ENCODE results near the gene BEND5.

The BEND5 gene

GRCh38 chr1:48756683-48757316, 19.9 kb downstream of the BEND5 start:
- TF ChIP-seq CTCF (IDR thresholded peaks at IDR 0.05; ENCODE audit: insufficient read depth, missing control alignments): no peak
- DNase-seq (ENCODE audit: insufficient read length, low spot score): no peak
- no peak for FAIRE-seq

- DNase-seq (ENCODE audit: insufficient read length, low spot score) (no peak), FAIRE-seq (no peak)
- TF ChIP-seq CTCF (IDR thresholded peaks at IDR 0.05; ENCODE audit: insufficient read depth, missing control alignments): no peak
Observed at GRCh38 chr1:48753293-48753692, 23.4 kb downstream of the BEND5 start.

DNA sequence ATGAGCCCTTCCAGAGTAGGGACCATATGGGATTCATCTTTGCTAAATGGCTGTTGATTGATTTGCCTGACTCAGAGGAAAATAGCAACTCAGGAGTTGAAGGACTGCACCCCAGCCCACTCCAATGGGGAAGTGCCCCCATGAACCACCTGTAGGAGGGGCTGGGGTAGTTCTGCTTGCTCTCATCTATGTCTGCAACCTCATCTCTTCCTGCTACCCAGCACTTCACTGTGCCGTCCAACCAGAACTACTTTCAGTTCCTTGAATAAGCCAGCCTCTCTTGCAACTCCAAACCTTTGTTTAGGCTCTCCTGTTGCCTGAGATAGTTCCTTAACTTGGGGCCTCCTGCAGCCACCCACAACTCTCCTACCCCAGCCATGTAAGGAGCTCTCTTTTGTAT, 26.6 kb downstream of the BEND5 start:
- TF ChIP-seq CTCF (IDR thresholded peaks at IDR 0.05; ENCODE audit: insufficient read depth, missing control alignments): no peak
- DNase-seq (ENCODE audit: insufficient read length, low spot score) (no peak), FAIRE-seq (no peak)

- no peak for TF ChIP-seq CTCF (IDR thresholded peaks at IDR 0.05; ENCODE audit: insufficient read depth, missing control alignments)
- FAIRE-seq: no peak
- DNase-seq (ENCODE audit: insufficient read length, low spot score): no peak
Observed at GRCh38 chr1:48749068-48749467, 27.6 kb downstream of the BEND5 start.

- no peak for FAIRE-seq
- DNase-seq (ENCODE audit: insufficient read length, low spot score): no peak
- no peak for TF ChIP-seq CTCF (IDR thresholded peaks at IDR 0.05; ENCODE audit: insufficient read depth, missing control alignments)
Observed at GRCh38 chr1:48746906-48747305, 29.8 kb downstream of the BEND5 start.

DNA sequence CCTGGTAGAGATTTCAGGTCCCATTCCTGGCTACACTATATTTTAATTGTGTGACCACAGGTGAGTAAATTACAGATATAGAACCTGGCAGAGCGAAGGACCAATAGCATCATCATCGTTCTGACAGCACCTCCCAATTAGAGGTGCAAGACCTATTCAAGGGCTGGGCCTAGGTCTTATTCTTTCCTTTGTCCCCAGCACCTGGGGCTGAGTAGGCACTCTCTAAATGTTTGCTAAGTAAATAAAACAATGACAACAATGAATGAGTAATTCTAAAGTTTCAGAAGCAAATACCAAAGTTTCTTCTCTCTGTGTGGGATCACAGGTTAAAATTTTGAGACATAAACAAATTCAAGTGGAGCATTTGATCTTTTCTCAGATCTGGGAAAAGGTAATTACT, 32.7 kb downstream of the BEND5 start:
- TF ChIP-seq CTCF (IDR thresholded peaks at IDR 0.05; ENCODE audit: insufficient read depth, missing control alignments): no peak
- FAIRE-seq: no peak
- DNase-seq (ENCODE audit: insufficient read length, low spot score): no peak

GRCh38 chr1:48743480-48743879, 33.2 kb downstream of the BEND5 start:
- FAIRE-seq (no peak), DNase-seq (ENCODE audit: insufficient read length, low spot score) (no peak)
- no peak for TF ChIP-seq CTCF (IDR thresholded peaks at IDR 0.05; ENCODE audit: insufficient read depth, missing control alignments)

Measured in D721Med (cell line).